Neural cell (in vitro differentiated cells): ENCODE results near the gene UBC. TPM values are rescaled to one million over a fixed set of nuclear protein-coding genes. Genes with fewer than 3 reads are reported as not detected.

Experiments used
- H2AFZ ChIP-seq: fragments of 200-600, 300-800 bp; sonication (generic), shearing (Covaris generic); 2 replicates; pipeline ENCODE4 v1.6.0; 2014; ENCODE audit warnings: low read depth, mild to moderate bottlenecking, antibody characterized with exemption, low read length, moderate library complexity
- H3F3A ChIP-seq: fragments of 200-600 bp; shearing (Covaris generic); 2 replicates; pipeline ENCODE4 v1.6.1; 2016; ENCODE audit warnings: mild to moderate bottlenecking, moderate library complexity, mixed read lengths, antibody characterized with exemption, low read length; ENCODE audit not compliant: insufficient read depth, poor library complexity, severe bottlenecking
- H3K27ac ChIP-seq: fragments of 200-600, 300-800 bp; sonication (generic), shearing (Covaris generic); 2 replicates; pipeline ENCODE4 v1.5.1; 2014; ENCODE audit warnings: mild to moderate bottlenecking, low read length, moderate library complexity
- H3K27me3 ChIP-seq: fragments of 300-800, 200-600 bp; sonication (generic), shearing (Covaris generic); 2 replicates; pipeline ENCODE4 v1.6.0; 2014; ENCODE audit warnings: mild to moderate bottlenecking, low read depth, low read length, moderate library complexity; ENCODE audit not compliant: insufficient read depth
- H3K36me3 ChIP-seq: fragments of 300-800, 200-600 bp; sonication (generic), shearing (Covaris generic); 2 replicates; pipeline ENCODE4 v1.5.1; 2014; ENCODE audit warnings: mild to moderate bottlenecking, antibody characterized with exemption, low read length, moderate library complexity; ENCODE audit not compliant: insufficient read depth
- H3K4me2 ChIP-seq: fragments of 300-800, 200-600 bp; sonication (generic), shearing (Covaris generic); 2 replicates; pipeline ENCODE4 v1.6.0; 2014; ENCODE audit warnings: mild to moderate bottlenecking, low read length
- H3K4me3 ChIP-seq: fragments of 300-800, 200-600 bp; sonication (generic), shearing (Covaris generic); 2 replicates; pipeline ENCODE4 v1.5.1; 2014; ENCODE audit warnings: mild to moderate bottlenecking, low read length, moderate library complexity
- H3K79me2 ChIP-seq: fragments of 200-600 bp; shearing (Covaris generic); replicated peaks from 2 replicates; pipeline ENCODE4 v1.6.0; 2014; ENCODE audit warnings: mild to moderate bottlenecking, low read length, moderate library complexity; ENCODE audit not compliant: insufficient read depth
- H3K9ac ChIP-seq: fragments of 300-800, 200-600 bp; sonication (generic), shearing (Covaris generic); 2 replicates; pipeline ENCODE4 v1.6.1; 2016; ENCODE audit warnings: mild to moderate bottlenecking, low read length, mixed read lengths
- H3K9me2 ChIP-seq: fragments of 200-600 bp; shearing (Covaris generic); 2 replicates; pipeline ENCODE4 v1.6.1; 2016; ENCODE audit warnings: mild to moderate bottlenecking, low read length, mixed read lengths; ENCODE audit not compliant: insufficient read depth
- H3K9me3 ChIP-seq: fragments of 200-600, 300-800 bp; sonication (generic), shearing (Covaris generic); 2 replicates; pipeline ENCODE4 v1.6.1; 2016; ENCODE audit warnings: mild to moderate bottlenecking, mixed run types, low read length, moderate library complexity, mixed read lengths
- H4K20me1 ChIP-seq: fragments of 200-600 bp; shearing (Covaris generic); 2 replicates; pipeline ENCODE4 v1.6.1; 2016; ENCODE audit warnings: mild to moderate bottlenecking, mixed run types; ENCODE audit not compliant: insufficient read depth
- EP300 ChIP-seq: fragments of 450-650 bp; conservative IDR thresholded peaks from 2 replicates; pipeline ENCODE4 v1.6.1; 2014; ENCODE audit warnings: antibody characterized with exemption, mild to moderate bottlenecking, moderate library complexity; ENCODE audit not compliant: poor library complexity, severe bottlenecking
- EZH2 ChIP-seq: fragments of 200-600, 300-800 bp; shearing (Covaris generic), sonication (generic); IDR thresholded peaks from 2 replicates; pipeline ENCODE4 v1.6.1; 2014; ENCODE audit warnings: antibody characterized with exemption, low read length, borderline replicate concordance, mild to moderate bottlenecking; ENCODE audit not compliant: insufficient read depth, poor library complexity, severe bottlenecking
- MXI1 ChIP-seq: fragments of 450-650 bp; conservative IDR thresholded peaks from 2 replicates; pipeline ENCODE4 v1.6.1; 2014; ENCODE audit warnings: antibody characterized with exemption, mild to moderate bottlenecking; ENCODE audit not compliant: poor library complexity, severe bottlenecking
- POLR2AphosphoS5 ChIP-seq: IDR thresholded peaks from 2 replicates; pipeline ENCODE4 v1.6.1; 2012
- RAD21 ChIP-seq: fragments of 450-650 bp; conservative IDR thresholded peaks from 2 replicates; pipeline ENCODE4 v1.6.1; 2014; ENCODE audit warnings: antibody characterized with exemption, mild to moderate bottlenecking, moderate library complexity
- SMC3 ChIP-seq: fragments of 450-650 bp; conservative IDR thresholded peaks from 2 replicates; pipeline ENCODE4 v1.6.1; 2014; ENCODE audit warnings: antibody characterized with exemption, mild to moderate bottlenecking, moderate library complexity; ENCODE audit not compliant: poor library complexity
- TAF1 ChIP-seq: IDR thresholded peaks from 2 replicates; pipeline ENCODE4 v1.6.1; 2012; ENCODE audit warnings: low read depth
- polyA plus RNA-seq: library from polyadenylated mRNA; depleted of rRNA; stranded (reverse); fragments of >200 nt; gene quantifications from 2 replicates; pipeline ENCODE4 v1.2.3, GENCODE V29; 2014
- TF ChIP-seq, protein P1 (sequence below): fragments of 450-650 bp; IDR thresholded peaks from 2 replicates; pipeline ENCODE4 v1.5.1; 2014; ENCODE audit warnings: antibody characterized with exemption, mild to moderate bottlenecking, moderate library complexity; ENCODE audit not compliant: poor library complexity, severe bottlenecking
- TF ChIP-seq, protein P2 (sequence below): IDR thresholded peaks from 2 replicates; pipeline ENCODE4 v1.6.1; 2012; ENCODE audit warnings: borderline replicate concordance

The UBC gene
- polyA plus RNA-seq, 1 donor from 2014 or later, result 1,177 TPM

DNA sequence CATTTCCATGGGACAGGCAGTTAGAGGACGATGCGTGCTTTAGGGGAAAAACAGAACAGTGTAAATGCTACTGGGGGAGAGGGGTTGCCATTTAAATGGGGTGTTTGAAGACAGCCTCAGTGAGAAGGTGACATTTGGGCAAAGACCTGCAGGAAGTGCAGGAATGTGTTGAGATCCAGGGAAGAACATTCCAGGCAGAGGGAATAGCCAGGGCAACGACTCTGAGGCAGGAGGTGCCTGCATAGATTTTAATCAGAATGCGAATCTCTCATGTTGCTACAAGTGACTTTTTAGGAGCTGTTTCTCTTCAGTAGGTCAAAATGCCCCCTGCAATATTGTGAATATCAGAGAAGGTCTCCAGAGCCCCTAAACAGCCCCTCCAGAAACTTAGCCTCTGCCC is 43.2 kb downstream of the UBC start:
- H3K9me2 ChIP-seq, result no peaks in the 10 kb centered on the region
- no peak overlapping the region for H2AFZ ChIP-seq
- no peaks in the 10 kb centered on the region for H3K36me3 ChIP-seq

DNA sequence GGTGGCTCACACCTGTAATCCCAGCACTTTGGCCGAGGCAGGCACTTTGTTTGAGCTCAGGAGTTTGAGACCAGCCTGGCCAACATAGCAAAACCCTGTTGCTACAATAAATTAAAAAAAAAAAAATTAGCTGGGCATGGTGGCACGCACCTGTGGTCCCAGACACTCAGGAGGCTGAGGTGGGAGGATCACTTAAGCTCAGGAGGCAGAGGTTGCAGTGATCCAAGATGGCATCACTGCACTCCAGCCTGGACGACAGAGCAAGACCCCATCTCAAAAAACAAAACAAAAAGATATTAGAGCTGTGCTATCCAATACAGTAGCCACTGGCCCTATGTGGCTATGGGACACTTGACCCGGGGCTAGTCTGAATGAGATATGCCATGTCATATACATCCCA is 43.9 kb downstream of the UBC start:
- no peaks in the 10 kb centered on the region for H3K9me3 ChIP-seq
- H3F3A ChIP-seq, result no peaks in the 10 kb centered on the region
- TF ChIP-seq EZH2, result no peak
- TF ChIP-seq MXI1, result no peak
- no peak for TF ChIP-seq SMC3
- no peak for TF ChIP-seq EP300
- TF ChIP-seq, protein P1, sequence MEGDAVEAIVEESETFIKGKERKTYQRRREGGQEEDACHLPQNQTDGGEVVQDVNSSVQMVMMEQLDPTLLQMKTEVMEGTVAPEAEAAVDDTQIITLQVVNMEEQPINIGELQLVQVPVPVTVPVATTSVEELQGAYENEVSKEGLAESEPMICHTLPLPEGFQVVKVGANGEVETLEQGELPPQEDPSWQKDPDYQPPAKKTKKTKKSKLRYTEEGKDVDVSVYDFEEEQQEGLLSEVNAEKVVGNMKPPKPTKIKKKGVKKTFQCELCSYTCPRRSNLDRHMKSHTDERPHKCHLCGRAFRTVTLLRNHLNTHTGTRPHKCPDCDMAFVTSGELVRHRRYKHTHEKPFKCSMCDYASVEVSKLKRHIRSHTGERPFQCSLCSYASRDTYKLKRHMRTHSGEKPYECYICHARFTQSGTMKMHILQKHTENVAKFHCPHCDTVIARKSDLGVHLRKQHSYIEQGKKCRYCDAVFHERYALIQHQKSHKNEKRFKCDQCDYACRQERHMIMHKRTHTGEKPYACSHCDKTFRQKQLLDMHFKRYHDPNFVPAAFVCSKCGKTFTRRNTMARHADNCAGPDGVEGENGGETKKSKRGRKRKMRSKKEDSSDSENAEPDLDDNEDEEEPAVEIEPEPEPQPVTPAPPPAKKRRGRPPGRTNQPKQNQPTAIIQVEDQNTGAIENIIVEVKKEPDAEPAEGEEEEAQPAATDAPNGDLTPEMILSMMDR, result no peak
- TF ChIP-seq RAD21, result no peak
- TF ChIP-seq, protein P2, sequence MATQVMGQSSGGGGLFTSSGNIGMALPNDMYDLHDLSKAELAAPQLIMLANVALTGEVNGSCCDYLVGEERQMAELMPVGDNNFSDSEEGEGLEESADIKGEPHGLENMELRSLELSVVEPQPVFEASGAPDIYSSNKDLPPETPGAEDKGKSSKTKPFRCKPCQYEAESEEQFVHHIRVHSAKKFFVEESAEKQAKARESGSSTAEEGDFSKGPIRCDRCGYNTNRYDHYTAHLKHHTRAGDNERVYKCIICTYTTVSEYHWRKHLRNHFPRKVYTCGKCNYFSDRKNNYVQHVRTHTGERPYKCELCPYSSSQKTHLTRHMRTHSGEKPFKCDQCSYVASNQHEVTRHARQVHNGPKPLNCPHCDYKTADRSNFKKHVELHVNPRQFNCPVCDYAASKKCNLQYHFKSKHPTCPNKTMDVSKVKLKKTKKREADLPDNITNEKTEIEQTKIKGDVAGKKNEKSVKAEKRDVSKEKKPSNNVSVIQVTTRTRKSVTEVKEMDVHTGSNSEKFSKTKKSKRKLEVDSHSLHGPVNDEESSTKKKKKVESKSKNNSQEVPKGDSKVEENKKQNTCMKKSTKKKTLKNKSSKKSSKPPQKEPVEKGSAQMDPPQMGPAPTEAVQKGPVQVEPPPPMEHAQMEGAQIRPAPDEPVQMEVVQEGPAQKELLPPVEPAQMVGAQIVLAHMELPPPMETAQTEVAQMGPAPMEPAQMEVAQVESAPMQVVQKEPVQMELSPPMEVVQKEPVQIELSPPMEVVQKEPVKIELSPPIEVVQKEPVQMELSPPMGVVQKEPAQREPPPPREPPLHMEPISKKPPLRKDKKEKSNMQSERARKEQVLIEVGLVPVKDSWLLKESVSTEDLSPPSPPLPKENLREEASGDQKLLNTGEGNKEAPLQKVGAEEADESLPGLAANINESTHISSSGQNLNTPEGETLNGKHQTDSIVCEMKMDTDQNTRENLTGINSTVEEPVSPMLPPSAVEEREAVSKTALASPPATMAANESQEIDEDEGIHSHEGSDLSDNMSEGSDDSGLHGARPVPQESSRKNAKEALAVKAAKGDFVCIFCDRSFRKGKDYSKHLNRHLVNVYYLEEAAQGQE, result no peak
- no peak for TF ChIP-seq TAF1
- H3K36me3 ChIP-seq, result no peaks in the 10 kb centered on the region
- H3K4me3 ChIP-seq, result no peak overlapping the region
- H3K4me2 ChIP-seq, result no peak overlapping the region
- no peaks in the 10 kb centered on the region for H3K79me2 ChIP-seq
- H3K9me2 ChIP-seq, result no peaks in the 10 kb centered on the region
- H4K20me1 ChIP-seq, result no peaks in the 10 kb centered on the region
- no peak overlapping the region for H2AFZ ChIP-seq
- H3K9ac ChIP-seq, result no peak overlapping the region
- H3K27me3 ChIP-seq, result no peaks in the 10 kb centered on the region
- no peak overlapping the region for H3K27ac ChIP-seq

More for the DNA sequence above, 43.2 kb downstream of the UBC start:
- no peaks in the 10 kb centered on the region for H4K20me1 ChIP-seq
- no peaks in the 10 kb centered on the region for H3F3A ChIP-seq
- H3K9ac ChIP-seq, result no peak overlapping the region
- no peak overlapping the region for H3K4me3 ChIP-seq
- no peak overlapping the region for H3K27ac ChIP-seq
- H3K9me3 ChIP-seq, result no peaks in the 10 kb centered on the region
- no peak overlapping the region for H3K4me2 ChIP-seq
- H3K79me2 ChIP-seq, result no peaks in the 10 kb centered on the region
- no peaks in the 10 kb centered on the region for H3K27me3 ChIP-seq
- TF ChIP-seq EZH2, result no peak
- TF ChIP-seq SMC3, result no peak

DNA sequence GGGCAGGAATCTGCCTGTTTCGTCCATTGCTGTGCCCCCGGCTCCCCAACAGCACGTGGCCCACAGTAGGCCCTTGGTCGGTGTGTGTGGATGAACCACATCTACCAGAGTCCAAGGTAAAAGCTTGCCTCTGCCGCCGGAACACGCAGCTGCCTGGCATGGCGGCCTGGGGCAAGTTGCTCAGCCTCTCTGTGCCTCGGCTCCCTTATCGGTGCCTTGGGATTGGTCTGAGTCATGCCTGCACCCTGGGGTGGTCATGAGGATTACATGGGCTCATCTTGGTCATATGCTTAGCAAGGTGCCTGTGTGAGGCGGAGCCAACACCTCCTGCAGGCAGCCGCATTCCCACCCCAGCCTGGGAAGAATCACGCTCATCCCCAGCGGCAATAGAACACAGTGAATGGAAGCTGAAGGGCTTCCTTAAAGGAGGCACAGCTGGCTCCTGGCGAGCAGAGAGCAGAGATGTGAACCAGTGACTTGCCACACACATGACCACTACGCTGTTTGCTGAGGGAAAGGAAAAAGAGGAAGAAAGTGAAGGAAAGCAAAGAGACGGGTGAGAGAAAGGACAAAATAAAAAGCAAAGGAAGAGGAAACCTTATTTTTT is 45.3 kb downstream of the UBC start:
- TF ChIP-seq EZH2, result no peak
- TF ChIP-seq, protein P2, result no peak
- no peak for TF ChIP-seq SMC3
- TF ChIP-seq TAF1, result no peak
- TF ChIP-seq, protein P1, result no peak
- no peak for TF ChIP-seq POLR2AphosphoS5
- no peak for TF ChIP-seq RAD21
- no peak for TF ChIP-seq EP300
- H3F3A ChIP-seq, result no peaks in the 10 kb centered on the region
- H3K9me2 ChIP-seq, result no peaks in the 10 kb centered on the region
- no peaks in the 10 kb centered on the region for H4K20me1 ChIP-seq
- no peaks in the 10 kb centered on the region for H3K36me3 ChIP-seq
- no peaks in the 10 kb centered on the region for H3K9me3 ChIP-seq
- no peak overlapping the region for H2AFZ ChIP-seq
- H3K4me2 ChIP-seq, result no peak overlapping the region
- H3K9ac ChIP-seq, result no peak overlapping the region
- H3K27ac ChIP-seq, result no peak overlapping the region
- no peaks in the 10 kb centered on the region for H3K27me3 ChIP-seq
- H3K4me3 ChIP-seq, result no peak overlapping the region
- no peaks in the 10 kb centered on the region for H3K79me2 ChIP-seq
